Measurements from ENCODE around the gene WRAP73.

The WRAP73 gene, protein sequence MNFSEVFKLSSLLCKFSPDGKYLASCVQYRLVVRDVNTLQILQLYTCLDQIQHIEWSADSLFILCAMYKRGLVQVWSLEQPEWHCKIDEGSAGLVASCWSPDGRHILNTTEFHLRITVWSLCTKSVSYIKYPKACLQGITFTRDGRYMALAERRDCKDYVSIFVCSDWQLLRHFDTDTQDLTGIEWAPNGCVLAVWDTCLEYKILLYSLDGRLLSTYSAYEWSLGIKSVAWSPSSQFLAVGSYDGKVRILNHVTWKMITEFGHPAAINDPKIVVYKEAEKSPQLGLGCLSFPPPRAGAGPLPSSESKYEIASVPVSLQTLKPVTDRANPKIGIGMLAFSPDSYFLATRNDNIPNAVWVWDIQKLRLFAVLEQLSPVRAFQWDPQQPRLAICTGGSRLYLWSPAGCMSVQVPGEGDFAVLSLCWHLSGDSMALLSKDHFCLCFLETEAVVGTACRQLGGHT

DNA sequence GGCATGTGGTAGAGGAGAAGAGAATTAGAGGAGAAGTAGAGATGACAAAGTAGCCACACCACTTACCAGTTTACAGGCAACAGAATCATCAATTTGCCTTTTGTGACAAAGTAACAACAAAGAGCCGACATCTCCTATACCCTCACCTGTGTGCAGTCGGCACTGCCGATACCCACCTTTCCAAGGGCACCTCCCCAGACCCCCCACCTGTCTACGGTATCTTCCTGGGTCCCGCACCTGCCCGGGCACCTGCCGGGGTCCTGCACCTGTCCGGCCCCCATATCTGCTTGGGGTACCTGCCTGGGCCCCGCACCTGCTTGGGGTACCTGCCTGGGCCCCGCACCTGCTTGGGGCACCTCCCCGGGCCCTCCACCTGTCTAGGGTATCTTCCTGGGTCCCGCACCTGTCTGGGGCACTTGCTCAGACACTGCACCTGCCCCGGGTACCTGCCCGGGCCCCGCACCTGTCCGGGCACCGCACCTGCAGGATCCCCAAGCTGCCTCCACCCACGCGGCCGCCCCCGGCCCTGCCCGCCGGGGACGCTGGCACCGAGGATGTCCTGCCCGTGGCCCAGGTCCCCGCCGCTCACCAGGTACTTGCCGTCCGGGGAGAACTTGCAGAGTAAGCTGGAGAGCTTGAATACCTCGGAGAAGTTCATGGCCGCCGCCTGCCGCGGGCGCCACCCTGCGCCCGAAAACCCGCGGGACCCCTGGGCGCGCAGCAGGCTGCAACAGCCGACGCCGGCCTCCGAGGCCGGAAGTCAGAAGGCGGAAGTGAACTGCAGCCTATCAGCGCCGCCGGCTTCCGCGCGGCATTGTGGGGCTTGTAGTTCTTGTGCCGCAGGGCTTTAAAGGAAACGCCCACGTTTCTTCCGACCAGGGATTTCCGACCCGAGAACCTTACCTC is at the start of gene WRAP73:
Gene WRAP73, minus strand, starts transcription at position 762 of the 906 bp plus-strand sequence. Its CDS starts 104 bp downstream, at position 658.
- DNase-seq = peak; percentile 87

DNA sequence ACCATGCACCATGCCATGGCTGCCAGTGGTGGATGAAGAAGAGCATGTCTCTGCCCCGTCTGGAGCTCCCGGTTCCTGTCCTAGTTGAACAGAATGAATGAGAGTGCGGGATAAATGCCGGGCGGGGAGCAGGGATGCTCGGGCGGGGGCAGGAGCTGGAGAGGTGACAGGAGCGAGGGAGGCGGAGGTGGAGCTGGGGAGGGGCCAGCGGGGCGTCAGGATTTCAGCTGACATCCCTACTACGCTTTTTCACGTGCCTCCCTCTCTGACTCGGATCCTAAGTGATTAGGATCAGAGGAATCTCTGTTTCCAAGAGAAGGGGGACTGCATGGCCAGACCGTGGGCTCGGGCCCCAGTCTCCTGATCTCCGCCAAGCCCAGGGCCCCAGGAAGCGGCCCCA is 49.7 kb upstream of the WRAP73 start:
- DNase-seq = no peak

DNA sequence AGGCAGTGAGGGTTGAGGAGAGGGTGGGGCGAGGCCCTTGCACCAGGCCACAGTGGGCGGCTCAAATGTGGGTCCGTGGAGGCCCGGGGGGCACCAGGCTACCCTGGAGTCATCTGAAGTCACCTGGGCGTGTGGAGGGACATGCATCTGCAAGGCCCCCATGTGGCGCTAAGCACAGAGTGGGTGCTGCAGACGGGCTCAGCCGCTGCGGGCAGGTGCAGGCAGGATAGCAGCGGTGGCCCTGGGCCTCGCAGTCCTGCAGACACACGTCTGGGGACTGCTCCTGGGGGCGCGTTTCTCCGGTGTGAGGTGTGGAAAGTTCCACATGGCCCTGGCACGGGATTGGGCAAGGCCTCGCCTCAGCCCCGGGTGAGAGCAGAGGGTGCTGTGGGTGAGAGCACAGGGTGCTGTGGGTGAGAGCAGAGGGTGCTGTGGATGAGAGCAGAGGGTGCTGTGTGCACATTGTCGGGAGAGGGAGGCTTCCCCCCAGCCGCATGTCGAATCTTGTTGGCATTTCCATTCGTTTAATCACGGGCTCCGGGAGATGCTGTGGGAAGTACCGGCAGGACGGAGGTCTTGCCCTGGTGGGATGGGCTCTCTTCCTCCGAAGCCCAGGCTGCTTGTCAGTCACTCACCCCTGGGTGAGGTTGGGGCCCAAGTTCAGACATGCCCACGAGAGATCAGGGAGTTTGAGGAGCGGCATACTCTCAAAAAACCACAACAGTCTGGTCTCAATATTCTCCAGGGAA is 48.9 kb upstream of the WRAP73 start:
- DNase-seq = peak; percentile 68

- peak; percentile 98 for DNase-seq
These were observed 47.9 kb upstream of the WRAP73 start for GRCh38 chr1:3697810-3698209.

- no peak for DNase-seq
These were observed 47.2 kb upstream of the WRAP73 start for GRCh38 chr1:3697104-3697503.

DNA sequence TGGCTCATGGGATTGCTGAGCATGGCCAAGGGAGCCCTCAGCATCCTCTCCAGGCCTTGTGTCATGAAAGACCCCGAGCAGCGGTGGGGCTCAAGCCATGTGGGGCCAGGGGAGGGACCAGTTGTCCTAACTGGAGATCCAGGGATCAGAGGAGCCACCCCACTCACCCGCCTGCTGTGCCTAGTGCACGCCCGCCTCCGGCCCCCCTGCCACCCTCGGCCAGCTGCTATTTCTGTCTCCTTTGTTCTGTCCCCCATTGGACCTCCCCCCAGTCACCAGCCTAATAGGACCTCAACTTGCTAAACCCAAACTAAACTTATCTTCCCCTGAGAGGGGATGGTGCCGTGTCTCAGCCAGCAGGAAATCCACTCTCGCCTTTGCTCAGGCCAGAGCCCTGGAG is 46.8 kb upstream of the WRAP73 start:
- no peak for DNase-seq

DNA sequence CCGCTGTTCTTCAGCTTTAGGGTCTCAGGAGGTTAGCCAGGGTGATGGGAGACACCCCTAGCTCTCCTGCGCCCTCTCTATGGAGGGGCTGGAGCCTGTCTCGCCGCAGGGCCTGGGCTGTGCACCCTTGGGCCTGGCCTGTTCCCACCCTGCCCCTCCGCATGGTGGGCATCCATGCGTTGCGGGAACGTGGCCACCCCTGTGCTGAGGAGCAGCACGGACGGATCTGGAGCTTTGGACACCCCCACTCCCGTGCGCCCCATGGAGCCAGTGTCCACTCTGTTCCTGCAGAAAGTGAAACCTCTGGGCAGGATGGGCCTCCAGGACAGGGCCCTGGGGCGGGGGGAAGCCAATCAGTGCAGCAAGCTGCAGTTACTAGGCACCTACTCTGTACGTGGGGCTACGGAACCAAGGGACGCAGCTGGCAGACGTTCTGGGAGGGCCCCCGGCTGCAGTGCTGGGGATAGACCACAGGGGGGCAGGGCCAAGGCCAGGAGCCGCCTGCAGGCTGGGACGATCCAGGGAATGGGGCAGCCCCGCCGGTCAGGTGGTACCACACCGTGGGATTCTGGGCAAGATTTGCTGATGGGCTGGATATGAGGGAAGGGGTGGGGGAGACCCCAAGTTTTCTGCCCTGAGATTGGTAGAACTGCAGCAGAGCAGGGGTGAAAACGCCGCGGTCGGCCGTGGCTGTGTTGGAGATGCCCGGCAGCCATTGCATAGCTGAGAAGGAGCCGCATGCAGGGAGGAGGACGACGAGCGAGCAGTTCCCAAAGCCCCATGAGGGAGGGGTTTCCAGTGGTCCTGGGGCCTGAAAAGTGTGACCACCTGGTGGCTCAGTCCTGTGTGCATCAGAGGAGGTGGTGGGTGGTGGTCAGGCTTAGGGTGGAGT is 45.7 kb upstream of the WRAP73 start:
- no peak for DNase-seq

- no peak for DNase-seq
These were observed 43.4 kb upstream of the WRAP73 start for GRCh38 chr1:3693321-3693720.

DNA sequence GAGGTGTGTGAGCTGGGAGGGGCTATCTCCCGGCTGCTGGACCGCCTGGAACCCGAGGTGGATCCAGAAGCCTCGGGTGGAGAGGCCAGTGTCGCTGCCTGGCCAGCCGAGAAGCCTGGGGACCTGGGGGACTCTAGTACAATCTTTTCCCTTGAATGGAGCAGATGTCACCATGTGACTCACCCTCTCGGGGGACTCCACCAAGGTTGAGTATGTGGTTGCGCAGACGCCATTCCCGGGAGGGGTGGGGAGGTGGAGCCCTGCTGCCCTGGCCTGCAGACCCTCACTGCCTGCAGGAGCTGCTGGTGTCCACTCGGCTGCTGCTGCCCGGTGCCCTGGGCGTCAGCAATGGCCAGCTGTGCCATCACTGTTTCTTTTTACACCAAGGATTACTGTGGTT is 42.7 kb upstream of the WRAP73 start:
- no peak for DNase-seq

DNA sequence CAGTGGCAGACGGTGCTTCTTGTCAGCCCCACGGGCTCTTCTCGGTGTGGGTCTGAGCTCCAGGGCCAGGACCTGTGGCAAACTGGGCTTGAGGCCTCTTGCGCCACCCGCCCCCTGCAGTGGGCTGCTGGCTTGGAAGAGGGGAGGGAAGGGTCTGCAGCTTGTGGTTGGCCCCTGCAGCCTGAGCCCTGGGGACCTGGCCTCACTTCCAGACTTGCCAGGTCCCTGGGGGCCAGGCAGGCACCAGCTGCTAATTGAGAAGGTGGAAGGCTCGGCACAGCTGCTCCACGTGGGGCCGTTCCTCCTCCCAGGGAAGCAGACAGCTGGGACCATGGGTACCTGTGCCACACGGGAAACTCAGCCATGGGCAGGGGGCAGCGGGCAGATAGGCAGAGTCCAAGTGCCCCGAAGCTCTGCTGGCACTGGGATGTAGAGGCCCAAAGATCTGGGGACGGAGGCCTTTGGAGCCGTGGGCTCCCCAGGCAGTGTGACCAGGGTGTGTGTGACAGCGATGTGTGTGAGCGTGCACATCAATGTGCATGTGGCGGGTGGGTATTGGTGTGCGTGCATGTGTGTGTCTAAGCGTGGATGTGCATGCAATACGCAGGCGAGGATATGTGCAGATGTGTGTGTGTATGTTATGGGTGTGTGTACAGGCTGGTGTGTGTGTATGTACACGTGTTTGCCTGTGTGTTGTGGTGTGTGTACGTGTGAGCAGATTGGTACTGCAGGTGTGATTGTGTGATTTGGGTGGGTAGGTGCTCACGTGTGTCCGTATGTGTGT is 41.7 kb upstream of the WRAP73 start:
- DNase-seq = peak; percentile 28

GRCh38 chr1:3690282-3691065 is 40.6 kb upstream of the WRAP73 start:
- DNase-seq = no peak

DNA sequence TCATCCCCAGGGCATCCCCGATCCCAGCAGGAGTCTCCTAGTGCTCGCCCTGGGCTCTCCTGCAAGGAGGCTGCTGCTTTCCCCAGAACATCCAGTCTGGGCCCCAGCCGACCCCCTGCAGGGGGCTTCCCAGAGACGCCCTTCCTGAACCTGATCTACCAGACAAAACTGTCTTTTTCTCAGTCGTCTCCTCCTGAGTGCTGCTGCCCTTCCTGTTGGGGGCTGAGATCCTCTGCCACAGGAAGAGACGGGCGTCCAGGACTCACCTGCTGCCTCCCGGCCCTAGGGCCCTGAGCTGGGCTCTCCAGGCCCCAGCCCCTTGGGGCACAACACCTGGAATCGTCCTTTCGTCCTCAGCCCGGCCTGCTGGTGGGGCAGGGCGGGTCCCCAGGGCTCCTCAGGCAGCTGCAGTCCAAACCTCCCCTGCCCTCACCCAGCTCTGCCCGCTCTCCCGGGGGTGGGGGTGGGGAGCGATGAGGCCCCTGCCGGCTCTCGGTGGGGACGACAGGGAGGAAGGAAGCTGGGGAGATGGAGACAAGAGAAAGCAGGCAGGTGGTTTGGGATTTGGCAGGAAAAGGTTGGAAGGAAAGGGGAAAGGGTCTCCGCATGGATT is 39.3 kb upstream of the WRAP73 start:
- no peak for DNase-seq

GRCh38 chr1:3688356-3689137 is 38.6 kb upstream of the WRAP73 start:
- no peak for DNase-seq

GRCh38 chr1:3687504-3687903 is 37.6 kb upstream of the WRAP73 start:
- no peak for DNase-seq

GRCh38 chr1:3685906-3686305 is 36.0 kb upstream of the WRAP73 start:
- no peak for DNase-seq

- no peak for DNase-seq
These were observed 35.3 kb upstream of the WRAP73 start for GRCh38 chr1:3685222-3685621.

GRCh38 chr1:3683992-3684391 is 34.1 kb upstream of the WRAP73 start:
- DNase-seq = no peak

DNA sequence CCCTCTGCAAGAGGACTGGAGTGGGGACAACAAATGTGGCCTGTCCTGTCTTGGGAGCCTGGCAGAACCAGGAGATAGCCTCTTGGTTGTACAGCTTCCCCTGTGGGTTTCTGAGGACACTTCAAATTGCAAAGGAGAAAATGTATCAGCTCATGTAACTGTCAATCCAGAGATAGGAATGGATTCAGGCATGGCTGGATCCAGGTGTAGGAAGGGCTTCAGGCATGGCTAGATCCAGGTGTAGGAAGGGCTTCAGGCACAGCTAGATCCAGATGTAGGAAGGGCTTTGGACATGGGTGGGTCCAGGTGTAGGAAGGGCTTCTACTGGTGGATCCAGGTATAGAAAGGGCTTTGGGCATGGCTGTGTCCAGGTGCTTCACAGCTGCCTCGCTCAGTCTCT is 33.3 kb upstream of the WRAP73 start:
- no peak for DNase-seq
